HG03457 (cell line): Measurements from ENCODE around the gene MTHFR.

Experiments used
- ATAC-seq: cut with Tn5 transposase; IDR thresholded peaks from one replicate; pipeline ENCODE4 v1.9.1; 2021; ENCODE audit warnings: moderate number of reproducible peaks; ENCODE audit not compliant: unreplicated experiment

MTHFR gene

GRCh38 chr1:11783556-11783955 is 22.2 kb downstream of the MTHFR start:
- ATAC-seq, result no peak

- ATAC-seq, result no peak
These were observed 23.5 kb downstream of the MTHFR start for GRCh38 chr1:11782127-11782708.

- no peak for ATAC-seq
These were observed 24.5 kb downstream of the MTHFR start for GRCh38 chr1:11781297-11781696.

- no peak for ATAC-seq
These were observed 25.2 kb downstream of the MTHFR start for GRCh38 chr1:11780380-11781147.

DNA sequence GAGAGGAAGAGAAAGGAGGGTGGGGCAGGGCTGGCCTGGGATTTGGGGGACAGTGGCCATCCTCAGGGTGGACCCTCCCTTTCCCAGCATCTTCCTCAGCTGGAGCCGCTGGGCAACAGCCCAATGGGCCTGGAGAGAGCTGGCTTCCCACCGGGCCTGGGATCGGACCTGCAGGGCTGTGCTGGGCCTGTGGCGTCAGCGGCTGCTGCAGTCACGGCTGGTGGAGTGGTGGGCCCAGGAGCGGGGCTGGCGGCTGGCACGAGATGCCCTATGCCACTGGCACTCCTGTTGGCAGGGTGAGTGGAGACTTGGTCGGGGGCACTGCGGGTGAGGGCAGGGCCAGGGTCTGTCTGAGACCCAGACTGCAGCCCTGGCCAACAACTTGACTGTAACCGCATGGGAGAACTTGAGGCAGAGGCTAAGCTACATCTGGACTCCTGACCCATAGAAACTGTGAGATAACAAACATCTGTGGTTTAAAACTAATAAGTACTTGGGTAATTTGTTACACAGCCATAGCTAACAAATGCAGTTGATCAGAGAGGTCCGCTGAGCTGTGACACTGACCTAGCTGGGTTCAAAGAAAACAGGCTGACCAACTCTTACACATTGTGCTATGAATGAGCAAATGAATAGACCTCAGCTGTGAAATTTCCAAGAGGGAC is 25.9 kb downstream of the MTHFR start:
- no peak for ATAC-seq

- no peak for ATAC-seq
These were observed 26.7 kb downstream of the MTHFR start for GRCh38 chr1:11778844-11779623.

GRCh38 chr1:11778336-11778735 is 27.4 kb downstream of the MTHFR start:
- no peak for ATAC-seq

DNA sequence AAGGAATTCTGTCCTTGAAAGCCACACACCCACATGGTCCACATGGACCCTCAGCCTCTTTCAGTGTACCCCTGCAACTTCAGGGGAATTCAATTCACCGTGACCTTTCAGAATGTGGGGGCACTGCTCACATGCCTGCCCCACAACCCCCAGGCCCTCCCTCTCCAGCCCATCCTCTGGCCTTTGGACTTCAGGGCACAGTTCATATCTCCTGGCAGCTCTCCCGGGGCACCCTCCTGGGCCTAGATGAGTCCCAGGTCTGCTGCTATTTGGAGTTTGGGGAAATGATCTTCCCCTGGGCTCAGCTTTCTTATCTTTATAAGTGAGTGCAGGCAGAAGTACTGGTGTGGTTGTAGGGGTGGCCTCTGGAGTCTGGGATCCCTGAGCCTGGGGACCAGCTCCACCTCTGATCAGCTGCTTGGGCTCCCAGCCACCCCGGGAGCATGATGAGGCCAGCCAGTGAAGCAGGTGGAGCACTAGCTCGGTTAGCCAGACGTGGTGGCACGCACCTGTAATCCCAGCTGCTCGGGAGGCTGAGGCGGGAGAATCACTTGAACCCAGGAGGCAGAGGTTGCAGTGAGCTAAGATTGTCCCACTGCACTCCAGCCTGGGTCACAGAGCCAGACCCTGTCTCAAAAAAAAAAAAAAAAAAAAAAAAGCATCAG is 28.0 kb downstream of the MTHFR start:
- ATAC-seq, result no peak

- ATAC-seq, result no peak
These were observed 31.0 kb downstream of the MTHFR start for GRCh38 chr1:11774753-11775152.

DNA sequence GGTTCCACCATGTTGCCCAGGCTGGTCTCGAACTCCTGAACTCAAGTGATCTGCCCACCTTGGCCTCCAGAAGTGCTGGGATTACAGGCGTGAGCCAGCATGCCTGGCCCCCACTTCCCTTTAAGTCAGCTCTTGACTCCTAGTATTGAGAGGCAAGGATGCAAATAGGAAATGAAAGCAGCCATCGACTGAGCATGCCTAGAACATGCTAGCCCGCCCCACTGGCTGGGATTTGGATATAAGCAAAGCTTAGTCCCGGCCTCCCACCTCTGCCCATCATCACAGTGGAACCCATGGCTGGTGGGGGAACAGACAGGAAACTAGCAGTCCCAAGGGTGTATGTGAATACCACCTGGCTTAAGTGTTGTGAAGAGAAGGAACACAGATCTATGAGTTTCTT is 33.3 kb downstream of the MTHFR start:
- ATAC-seq, result no peak

GRCh38 chr1:11771481-11772043 is 34.2 kb downstream of the MTHFR start:
- ATAC-seq, result no peak

- ATAC-seq, result no peak
These were observed 35.8 kb downstream of the MTHFR start for GRCh38 chr1:11770011-11770410.

DNA sequence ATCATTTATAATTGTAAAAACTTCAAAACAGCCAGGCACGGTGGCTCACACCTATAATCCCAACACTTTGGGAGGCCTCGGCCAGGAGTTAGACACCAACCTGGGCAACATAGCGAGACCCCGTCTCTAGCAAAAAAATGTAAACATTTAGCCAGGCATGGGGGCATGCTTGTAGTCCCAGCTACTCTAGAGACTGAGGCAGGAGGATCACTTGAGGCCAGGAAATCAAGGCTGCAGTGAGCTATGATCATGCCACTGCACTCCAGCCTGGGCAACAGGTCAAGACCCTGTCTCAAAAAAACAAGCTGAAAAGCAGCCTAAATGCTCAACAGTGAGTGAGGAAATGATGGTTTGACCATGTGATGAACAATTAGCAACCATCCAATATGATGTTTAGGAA is 36.5 kb downstream of the MTHFR start:
- ATAC-seq, result no peak

DNA sequence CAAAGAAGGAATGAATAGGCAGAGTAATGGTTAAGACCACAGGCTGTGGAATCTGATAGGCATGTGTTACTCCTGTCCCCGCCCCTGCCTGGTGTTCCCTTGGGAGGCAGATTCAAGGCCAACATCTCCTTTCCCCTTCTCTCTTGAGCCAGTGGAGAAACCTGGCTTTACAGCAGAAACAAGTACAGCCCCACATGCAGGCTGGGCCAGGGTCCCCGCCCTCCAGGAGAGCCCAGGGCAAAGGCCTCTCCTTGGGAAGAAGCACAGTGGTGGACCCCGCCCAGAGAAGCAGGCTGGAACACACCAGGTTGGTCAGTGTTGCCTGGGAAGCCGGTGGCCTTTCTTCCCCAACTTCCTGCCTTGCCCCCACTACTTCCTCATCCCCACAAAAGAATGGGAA is 36.9 kb downstream of the MTHFR start:
- ATAC-seq, result no peak

DNA sequence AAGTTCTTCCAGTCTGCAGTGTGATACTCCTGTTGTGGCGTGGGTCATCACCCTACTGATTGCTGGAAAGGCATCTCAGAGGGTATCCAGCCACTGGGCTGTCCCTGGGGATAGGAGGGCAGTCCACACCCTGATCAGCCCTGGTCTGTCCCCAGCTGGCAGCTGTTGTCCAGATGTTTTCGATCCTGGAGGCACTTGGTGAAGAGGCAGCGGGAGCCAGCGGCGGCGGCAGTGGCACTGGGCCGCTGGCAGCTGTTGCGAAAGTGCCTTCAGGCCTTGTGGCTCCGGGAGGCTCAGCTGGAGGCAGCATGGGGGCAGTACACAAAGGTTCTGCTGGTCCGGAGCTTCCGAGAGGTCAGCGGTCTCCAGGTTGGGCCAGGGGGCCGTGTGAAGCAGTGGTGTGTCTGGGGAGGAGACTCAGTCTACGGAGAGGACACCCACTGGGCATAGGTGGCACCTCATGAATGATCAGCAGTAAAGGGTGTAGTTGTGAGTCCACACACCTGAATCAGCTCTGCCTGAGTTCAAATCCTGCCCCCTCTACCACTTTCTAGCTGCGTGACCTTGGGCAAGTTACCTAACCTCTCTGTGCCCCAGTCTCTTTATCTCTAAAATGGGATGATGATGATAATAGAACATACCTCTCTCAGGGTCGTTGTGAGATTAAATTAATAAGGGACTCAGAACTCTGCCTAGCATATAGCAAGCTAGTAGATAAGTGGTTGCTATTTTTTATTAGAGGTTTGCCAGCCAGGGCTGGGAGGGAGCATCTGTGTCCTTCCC is 37.7 kb downstream of the MTHFR start:
- ATAC-seq, result no peak

- ATAC-seq, result no peak
These were observed 39.4 kb downstream of the MTHFR start for GRCh38 chr1:11766429-11766776.

- no peak for ATAC-seq
These were observed 39.9 kb downstream of the MTHFR start for GRCh38 chr1:11765661-11766428.

DNA sequence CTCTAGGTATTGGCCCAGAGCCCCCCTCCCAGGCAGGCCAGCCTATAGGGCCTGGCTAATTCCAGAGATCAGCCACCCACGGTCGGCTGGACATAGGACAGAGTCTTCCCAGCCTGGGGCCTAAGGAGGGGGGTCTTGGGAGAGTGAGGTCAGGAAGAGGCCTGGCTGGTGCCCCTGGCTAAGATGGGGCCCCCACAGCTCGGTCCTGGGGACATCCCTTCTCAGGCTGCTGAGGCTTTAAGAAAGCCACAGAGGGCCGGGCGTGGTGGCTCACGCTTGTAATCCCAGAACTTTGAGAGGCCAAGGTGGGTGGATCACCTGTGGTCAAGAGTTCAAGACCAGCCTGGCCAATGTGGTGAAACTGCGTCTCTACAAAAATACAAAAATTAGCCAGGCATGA is 41.2 kb downstream of the MTHFR start:
- ATAC-seq, result no peak

DNA sequence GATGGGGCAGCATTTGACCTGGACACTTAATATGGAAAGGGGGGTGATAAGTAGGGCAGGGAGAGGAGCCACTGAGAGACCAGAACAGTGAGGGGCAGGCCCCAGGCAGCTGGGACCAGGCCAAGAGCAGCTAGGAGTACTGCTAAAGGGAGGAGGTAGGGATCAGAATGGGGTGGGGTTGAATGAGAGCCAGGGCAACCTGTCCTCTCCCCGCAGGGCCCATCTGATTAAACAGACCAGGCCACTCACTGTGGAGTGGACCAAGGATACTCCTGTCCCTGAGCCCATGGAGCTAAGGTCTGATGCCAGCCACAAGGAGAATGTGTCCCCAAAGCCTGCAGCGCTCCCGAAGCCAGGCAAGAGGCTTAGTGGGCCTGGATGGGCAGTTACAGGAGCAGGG is 41.6 kb downstream of the MTHFR start:
- ATAC-seq, result no peak
